ENCODE measurements around the gene HEATR3. TPM values are rescaled to one million over a fixed set of nuclear protein-coding genes. Genes with fewer than 3 reads are reported as not detected.

Gene HEATR3
- total RNA-seq, 4 donors from 2014 or later = 13.7 to 31.2 (median 16.4) TPM

- Histone ChIP-seq H3K9me3 (no peaks in the 10 kb centered on the region), H3K4me3 (peak overlapping the region; percentile 64 to 95 (median 90)), H3K27me3 (no peaks in the 10 kb centered on the region), H3K36me3 (peaks cover 0 to 14% (median 4%) of the 10 kb centered on the region in 3 donors), H3K4me1 (peaks cover 13 to 29% (median 16%) of the 10 kb centered on the region in 3 donors), H3K27ac (peak overlapping the region in 3 of 4 donors; percentile 93 to 98 (median 97))
- 86 to 88% methylated on average over 8 of the region's 8 CpGs for WGBS, 2 donors
- DNase-seq = no peak
- no peak for TF ChIP-seq POLR2A (IDR thresholded peaks at IDR 0.05)
- TF ChIP-seq, protein P1, sequence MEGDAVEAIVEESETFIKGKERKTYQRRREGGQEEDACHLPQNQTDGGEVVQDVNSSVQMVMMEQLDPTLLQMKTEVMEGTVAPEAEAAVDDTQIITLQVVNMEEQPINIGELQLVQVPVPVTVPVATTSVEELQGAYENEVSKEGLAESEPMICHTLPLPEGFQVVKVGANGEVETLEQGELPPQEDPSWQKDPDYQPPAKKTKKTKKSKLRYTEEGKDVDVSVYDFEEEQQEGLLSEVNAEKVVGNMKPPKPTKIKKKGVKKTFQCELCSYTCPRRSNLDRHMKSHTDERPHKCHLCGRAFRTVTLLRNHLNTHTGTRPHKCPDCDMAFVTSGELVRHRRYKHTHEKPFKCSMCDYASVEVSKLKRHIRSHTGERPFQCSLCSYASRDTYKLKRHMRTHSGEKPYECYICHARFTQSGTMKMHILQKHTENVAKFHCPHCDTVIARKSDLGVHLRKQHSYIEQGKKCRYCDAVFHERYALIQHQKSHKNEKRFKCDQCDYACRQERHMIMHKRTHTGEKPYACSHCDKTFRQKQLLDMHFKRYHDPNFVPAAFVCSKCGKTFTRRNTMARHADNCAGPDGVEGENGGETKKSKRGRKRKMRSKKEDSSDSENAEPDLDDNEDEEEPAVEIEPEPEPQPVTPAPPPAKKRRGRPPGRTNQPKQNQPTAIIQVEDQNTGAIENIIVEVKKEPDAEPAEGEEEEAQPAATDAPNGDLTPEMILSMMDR (IDR thresholded peaks at IDR 0.05) = no peak
- intact Hi-C loops (cut with DNase I) = no loop called here
Measured at GRCh38 chr16:50065241-50065623, 538 bp upstream of the HEATR3 start.

GRCh38 chr16:50066482-50067289, 916 bp downstream of the HEATR3 start:
- intact Hi-C loops (cut with DNase I) = no loop called here
- H3K9me3 ChIP-seq = no peaks in the 10 kb centered on the region
- WGBS, 2 donors = 22 to 39% methylated on average over 18 to 31 of the region's 34 CpGs
- H3K27me3 ChIP-seq = no peaks in the 10 kb centered on the region
- DNase-seq = no peak
- H3K36me3 ChIP-seq = peaks cover 0 to 25% (median 4%) of the 10 kb centered on the region in 3 donors
- TF ChIP-seq, protein P1 (IDR thresholded peaks at IDR 0.05) = peak in 2 of 6 experiments; percentile 2 to 24
- peak in 1 of 4 donors; percentile 1 for TF ChIP-seq POLR2A (IDR thresholded peaks at IDR 0.05)
- H3K4me3 ChIP-seq = peak overlapping the region; percentile 64 to 95 (median 90)
- peaks cover 13 to 29% (median 16%) of the 10 kb centered on the region in 3 donors for H3K4me1 ChIP-seq
- H3K27ac ChIP-seq = peak overlapping the region; percentile 88 to 98 (median 95)

DNA sequence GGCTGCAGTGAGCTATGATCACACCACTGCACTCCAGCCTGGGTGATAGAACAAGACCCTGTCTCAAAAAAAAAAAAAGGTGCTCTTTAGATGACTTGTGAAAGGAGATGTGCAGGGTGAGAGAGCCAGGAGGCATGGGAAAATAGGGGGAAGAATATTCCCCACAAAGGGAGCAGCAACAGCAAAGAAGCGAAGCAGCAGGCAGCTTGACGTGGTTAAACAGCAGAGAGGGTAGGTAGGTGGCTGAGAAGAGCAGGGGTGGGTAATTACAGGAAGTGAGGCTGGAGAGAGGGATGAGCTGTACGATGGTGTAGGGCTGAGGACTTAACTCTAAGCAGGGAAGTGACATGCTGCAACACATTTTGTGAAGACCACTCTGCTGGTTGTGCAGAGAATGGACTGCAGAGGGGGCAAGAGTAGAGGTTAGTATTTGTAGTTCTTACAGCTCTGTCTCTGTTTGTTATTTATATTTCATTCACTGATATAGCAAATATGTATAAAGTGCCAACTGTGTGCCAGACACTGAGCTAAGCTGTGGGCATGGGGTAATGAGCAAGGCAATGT, 1.6 kb downstream of the HEATR3 start:
- DNase-seq = no peak
- Histone ChIP-seq H3K27me3 (no peaks in the 10 kb centered on the region), H3K4me1 (peaks cover 13 to 29% (median 16%) of the 10 kb centered on the region in 3 donors), H3K27ac (no peak overlapping the region), H3K9me3 (no peaks in the 10 kb centered on the region), H3K4me3 (peak overlapping the region in 1 of 4 donors; percentile 17), H3K36me3 (peaks cover 0 to 30% (median 4%) of the 10 kb centered on the region in 3 donors)
- TF ChIP-seq, protein P1 (IDR thresholded peaks at IDR 0.05) = peak in 2 of 6 experiments; percentile 10 to 25
- no peak for TF ChIP-seq POLR2A (IDR thresholded peaks at IDR 0.05)
- 38 to 45% methylated on average over 3 of the region's 3 CpGs for WGBS, 2 donors
- intact Hi-C loops (cut with DNase I) = no loop called here

- 79 to 80% methylated on average over 4 of the region's 4 CpGs for WGBS, 2 donors
- DNase-seq = no peak
- peaks cover 13 to 29% (median 16%) of the 10 kb centered on the region in 3 donors for H3K4me1 ChIP-seq
- H3K36me3 ChIP-seq = peaks cover 0 to 42% (median 4%) of the 10 kb centered on the region in 3 donors
- no peaks in the 10 kb centered on the region for H3K9me3 ChIP-seq
- no peak overlapping the region for H3K27ac ChIP-seq
- no peak for TF ChIP-seq POLR2A (IDR thresholded peaks at IDR 0.05)
- TF ChIP-seq, protein P1 (IDR thresholded peaks at IDR 0.05) = no peak
- intact Hi-C loops (cut with DNase I) = no loop called here
- H3K4me3 ChIP-seq = no peak overlapping the region
- no peaks in the 10 kb centered on the region for H3K27me3 ChIP-seq
Measured at GRCh38 chr16:50068550-50068949, 2.8 kb downstream of the HEATR3 start.

DNA sequence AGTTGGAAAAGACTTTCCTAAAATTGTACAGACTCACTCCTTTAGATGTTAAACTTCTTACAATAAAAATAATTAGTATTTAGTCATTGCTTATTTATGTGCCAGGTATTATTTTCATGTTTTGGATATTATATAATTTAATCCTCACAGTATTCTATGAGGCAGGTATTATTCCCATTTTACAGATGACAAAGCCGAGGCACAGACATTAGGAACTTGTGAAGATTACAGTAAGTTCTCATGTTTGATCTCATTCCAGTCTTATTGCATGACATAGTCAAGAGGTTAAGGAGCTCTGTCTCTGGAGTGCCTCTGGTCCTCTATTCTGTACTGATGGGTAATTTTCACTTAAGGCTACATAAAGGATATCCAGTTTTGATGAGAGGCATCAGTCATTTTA, 3.3 kb downstream of the HEATR3 start:
- Histone ChIP-seq H3K27me3 (no peaks in the 10 kb centered on the region), H3K4me3 (no peak overlapping the region), H3K36me3 (peaks cover 0 to 44% (median 4%) of the 10 kb centered on the region in 3 donors), H3K27ac (no peak overlapping the region), H3K9me3 (no peaks in the 10 kb centered on the region), H3K4me1 (peaks cover 13 to 29% (median 16%) of the 10 kb centered on the region in 3 donors)
- TF ChIP-seq POLR2A (IDR thresholded peaks at IDR 0.05) = no peak
- TF ChIP-seq, protein P1 (IDR thresholded peaks at IDR 0.05) = no peak
- WGBS, 2 donors = 88 to 96% methylated on average over 1 of the region's 1 CpG
- intact Hi-C loops (cut with DNase I) = no loop called here
- DNase-seq = no peak

All from esophagus squamous epithelium (tissue), 5 donors.